Measurements from ENCODE around the gene EDN3.

GRCh38 chr20:59360934-59361333 is 60.5 kb downstream of the EDN3 start:
- TF ChIP-seq TAF1 (IDR thresholded peaks at IDR 0.05; ENCODE audit: borderline replicate concordance, low read depth, low read length) (no peak), POLR2A (IDR thresholded peaks at IDR 0.05; ENCODE audit: low read depth, low read length) (no peak)

Measured in GM12892 (cell line).